Stomach (tissue), 4 donors: ENCODE data around the gene DVL3.

Experiments
- EP300 ChIP-seq: sonication (generic); formaldehyde crosslinking; IDR thresholded peaks from one replicate; pipeline ENCODE4 v1.6.1; 2017; ENCODE audit warnings: antibody characterized with exemption
- POLR2A ChIP-seq, 4 donors: fragments of 450-650 bp; IDR thresholded peaks; one replicate each; pipeline ENCODE4 v1.6.1; 2016; ENCODE audit warnings: antibody characterized with exemption in 4 of 4, control low read depth in 2 of 4, mild to moderate bottlenecking in 1 of 4, moderate library complexity in 1 of 4
- TF ChIP-seq, protein P1 (sequence below), 7 experiments: fragments of 450-650 bp in 4 of 7; fragments of 200-600 bp in 3 of 7; sonication (generic) in 3 of 7; IDR thresholded peaks; one replicate each; pipeline ENCODE4 v1.5.1; 2016 to 2019; ENCODE audit warnings: antibody characterized with exemption in 7 of 7, control low read depth in 2 of 7, mild to moderate bottlenecking in 1 of 7

GRCh38 chr3:184148076-184148475 is 7.1 kb upstream of the DVL3 start:
- no peak for TF ChIP-seq POLR2A (IDR thresholded peaks at IDR 0.05)
- TF ChIP-seq, protein P1, sequence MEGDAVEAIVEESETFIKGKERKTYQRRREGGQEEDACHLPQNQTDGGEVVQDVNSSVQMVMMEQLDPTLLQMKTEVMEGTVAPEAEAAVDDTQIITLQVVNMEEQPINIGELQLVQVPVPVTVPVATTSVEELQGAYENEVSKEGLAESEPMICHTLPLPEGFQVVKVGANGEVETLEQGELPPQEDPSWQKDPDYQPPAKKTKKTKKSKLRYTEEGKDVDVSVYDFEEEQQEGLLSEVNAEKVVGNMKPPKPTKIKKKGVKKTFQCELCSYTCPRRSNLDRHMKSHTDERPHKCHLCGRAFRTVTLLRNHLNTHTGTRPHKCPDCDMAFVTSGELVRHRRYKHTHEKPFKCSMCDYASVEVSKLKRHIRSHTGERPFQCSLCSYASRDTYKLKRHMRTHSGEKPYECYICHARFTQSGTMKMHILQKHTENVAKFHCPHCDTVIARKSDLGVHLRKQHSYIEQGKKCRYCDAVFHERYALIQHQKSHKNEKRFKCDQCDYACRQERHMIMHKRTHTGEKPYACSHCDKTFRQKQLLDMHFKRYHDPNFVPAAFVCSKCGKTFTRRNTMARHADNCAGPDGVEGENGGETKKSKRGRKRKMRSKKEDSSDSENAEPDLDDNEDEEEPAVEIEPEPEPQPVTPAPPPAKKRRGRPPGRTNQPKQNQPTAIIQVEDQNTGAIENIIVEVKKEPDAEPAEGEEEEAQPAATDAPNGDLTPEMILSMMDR (IDR thresholded peaks at IDR 0.05) = no peak
- no peak for TF ChIP-seq EP300
